SK-N-SH (cell line): ENCODE measurements around the gene SH3PXD2A. TPM values are rescaled to one million over a fixed set of nuclear protein-coding genes. Genes with fewer than 3 reads are reported as not detected.
A peak's percentile ranks its signal among the peaks of the same experiment; 100 is the strongest.

Experiments
- CTCF ChIA-PET: fragments of 300-600, 350-600 bp; formaldehyde crosslinking; extraction: SDS; loops from one replicate; lab custom pipeline; 2021; lab: Yijun Ruan, JAX
- POLR2A ChIA-PET: fragments of 350-600 bp; sonication (Branson Sonifier 250); formaldehyde crosslinking; extraction: SDS; loops from one replicate; lab custom pipeline; 2020; ENCODE audit warnings: antibody characterized with exemption, inconsistent platforms; lab: Yijun Ruan, JAX
- DNase-seq: peaks from one replicate; pipeline ENCODE4 v3.0.0; 2012
- H2AFZ ChIP-seq: fragments of 200-600 bp; sonication (generic); 2 replicates; pipeline ENCODE4 v1.8.1; 2016; ENCODE audit warnings: antibody characterized with exemption, mild to moderate bottlenecking, low read depth
- H3F3A ChIP-seq: fragments of 200-600 bp; sonication (generic); replicated peaks from 2 replicates; pipeline ENCODE3; 2016; ENCODE audit warnings: antibody characterized with exemption, mild to moderate bottlenecking; ENCODE audit not compliant: insufficient read depth
- H3K27ac ChIP-seq, 2 experiments: fragments of 200-500 bp in 1 of 2; fragments of 200-600 bp in 1 of 2; sonication (Bioruptor generic) in 1 of 2; sonication (generic), shearing (Covaris generic) in 1 of 2; 2 replicates each; pipeline versions ENCODE4 v1.5.1 to v1.6.1; 2014 to 2016; ENCODE audit warnings: low read depth in 2 of 2, inconsistent platforms in 1 of 2, low read length in 1 of 2, mild to moderate bottlenecking in 1 of 2, mixed read lengths in 1 of 2
- H3K27me3 ChIP-seq: fragments of 200-600 bp; sonication (generic), shearing (Covaris generic); 2 replicates; pipeline ENCODE4 v1.6.1; 2016; ENCODE audit warnings: mixed run types; ENCODE audit not compliant: insufficient read depth
- H3K36me3 ChIP-seq, 2 experiments: fragments of 200-500 bp in 1 of 2; fragments of 200-600 bp in 1 of 2; sonication (Bioruptor generic) in 1 of 2; sonication (generic) in 1 of 2; replicated peaks in 1 of 2; 2 replicates each; pipeline versions ENCODE3 to v1.5.1; 2014 to 2016; ENCODE audit warnings: low read length in 1 of 2, mild to moderate bottlenecking in 1 of 2; ENCODE audit not compliant: insufficient read depth in 2 of 2, control insufficient read depth in 1 of 2
- H3K4me1 ChIP-seq, 2 experiments: fragments of 200-500 bp in 1 of 2; fragments of 200-600 bp in 1 of 2; sonication (Bioruptor generic) in 1 of 2; sonication (generic), shearing (Covaris generic) in 1 of 2; 2 replicates each; pipeline versions ENCODE4 v1.5.1 to v1.6.1; 2014 to 2016; ENCODE audit warnings: low read depth in 1 of 2, low read length in 1 of 2, mixed run types in 1 of 2; ENCODE audit not compliant: insufficient read depth in 2 of 2, control insufficient read depth in 1 of 2
- H3K4me2 ChIP-seq: fragments of 200-600 bp; sonication (generic), shearing (Covaris generic); 2 replicates; pipeline ENCODE4 v1.6.1; 2017; ENCODE audit warnings: mixed run types
- H3K4me3 ChIP-seq, 2 experiments: fragments of 200-500 bp in 1 of 2; fragments of 200-600 bp in 1 of 2; sonication (Bioruptor generic) in 1 of 2; sonication (generic), shearing (Covaris generic) in 1 of 2; 2 replicates each; pipeline versions ENCODE4 v1.5.1 to v1.8.1; 2014 to 2016; ENCODE audit warnings: low read depth in 2 of 2, inconsistent platforms in 1 of 2, low read length in 1 of 2, mild to moderate bottlenecking in 1 of 2, mixed read lengths in 1 of 2, moderate library complexity in 1 of 2
- H3K79me2 ChIP-seq: fragments of 200-600 bp; sonication (generic); 2 replicates; pipeline ENCODE4 v1.8.1; 2017; ENCODE audit warnings: mild to moderate bottlenecking; ENCODE audit not compliant: insufficient read depth
- H3K9ac ChIP-seq: fragments of 200-600 bp; sonication (generic); 2 replicates; pipeline ENCODE4 v1.6.1; 2017; ENCODE audit warnings: mixed run types
- H3K9me2 ChIP-seq: fragments of 200-600 bp; sonication (generic); 2 replicates; pipeline ENCODE4 v1.6.1; 2017; ENCODE audit warnings: mixed run types
- H3K9me3 ChIP-seq: fragments of 200-600 bp; sonication (generic); 2 replicates; pipeline ENCODE4 v1.6.1; 2017; ENCODE audit warnings: mixed run types, mild to moderate bottlenecking, moderate library complexity
- H4K20me1 ChIP-seq: fragments of 200-600 bp; sonication (generic); 2 replicates; pipeline ENCODE4 v1.6.1; 2017; ENCODE audit warnings: mild to moderate bottlenecking, mixed run types; ENCODE audit not compliant: insufficient read depth
- CHD2 ChIP-seq: fragments of 150-350 bp; IDR thresholded peaks from 2 replicates; pipeline ENCODE4 v1.6.1; 2018; ENCODE audit warnings: low read length; ENCODE audit not compliant: partially characterized antibody
- EZH2phosphoT487 ChIP-seq: fragments of 200-600 bp; sonication (generic); IDR thresholded peaks from 2 replicates; pipeline ENCODE4 v1.6.1; 2017; ENCODE audit warnings: low read depth, mixed run types, mild to moderate bottlenecking, antibody characterized with exemption, moderate library complexity, borderline replicate concordance
- FOXJ3 ChIP-seq: sonication (generic); formaldehyde crosslinking; IDR thresholded peaks from 2 replicates; pipeline ENCODE4 v1.5.1; 2020; ENCODE audit warnings: mild to moderate bottlenecking, missing genetic modification reagents
- FOXM1 ChIP-seq: IDR thresholded peaks from 2 replicates; pipeline ENCODE4 v1.4.0; 2012; ENCODE audit warnings: low read depth, mild to moderate bottlenecking
- GABPA ChIP-seq: IDR thresholded peaks from 2 replicates; pipeline ENCODE4 v1.4.0; 2012; ENCODE audit warnings: low read depth, mild to moderate bottlenecking
- GATA2 ChIP-seq: sonication (generic); formaldehyde crosslinking; IDR thresholded peaks from 2 replicates; pipeline ENCODE4 v1.5.0; 2020; ENCODE audit warnings: mild to moderate bottlenecking, missing genetic modification reagents
- JUND ChIP-seq: IDR thresholded peaks from 2 replicates; pipeline ENCODE4 v1.4.0; 2012
- MAX ChIP-seq: IDR thresholded peaks from 2 replicates; pipeline ENCODE4 v1.4.0; 2012; ENCODE audit warnings: low read depth
- MEF2A ChIP-seq: IDR thresholded peaks from 2 replicates; pipeline ENCODE4 v1.4.0; 2012; ENCODE audit warnings: low read depth, borderline replicate concordance
- PBX3 ChIP-seq: IDR thresholded peaks from 2 replicates; pipeline ENCODE4; 2012
- RAD21 ChIP-seq: IDR thresholded peaks from 2 replicates; pipeline ENCODE4 v1.6.1; 2012; ENCODE audit warnings: mild to moderate bottlenecking, low read length
- RCOR1 ChIP-seq: fragments of 150-350 bp; IDR thresholded peaks from 2 replicates; pipeline ENCODE4 v1.6.1; 2017; ENCODE audit warnings: antibody characterized with exemption, low read length
- RFX5 ChIP-seq: IDR thresholded peaks from 2 replicates; pipeline ENCODE4 v1.6.1; 2012; ENCODE audit warnings: mild to moderate bottlenecking, improper control_type of control experiment, low read length
- RXRA ChIP-seq: IDR thresholded peaks from 2 replicates; pipeline ENCODE4 v1.4.0; 2012; ENCODE audit warnings: low read depth, mild to moderate bottlenecking, borderline replicate concordance
- TAF1 ChIP-seq: IDR thresholded peaks from 2 replicates; pipeline ENCODE4 v1.6.1; 2012; ENCODE audit warnings: low read depth, mild to moderate bottlenecking, low read length, moderate library complexity, borderline replicate concordance
- TCF12 ChIP-seq: IDR thresholded peaks from 2 replicates; pipeline ENCODE4 v1.4.0; 2012
- WGBS: methylation state at CpG from one replicate; pipeline ENCODE4 v1.1.6; 2017; ENCODE audit warnings: low lambda C conversion rate; 5-methylcytosine and 5-hydroxymethylcytosine counted together
- polyA plus RNA-seq, 3 experiments: library from polyadenylated mRNA; depleted of rRNA; stranded (reverse); fragments of >200 nt; gene quantifications; 2 replicates each; pipeline ENCODE4 v1.2.3, GENCODE V29; 2012
- TF ChIP-seq, protein P1 (sequence below): IDR thresholded peaks from 2 replicates; pipeline ENCODE4 v1.6.1; 2012; ENCODE audit warnings: mild to moderate bottlenecking, low read depth, low read length, moderate library complexity
- TF ChIP-seq, protein P2 (sequence below): IDR thresholded peaks from 2 replicates; pipeline ENCODE4 v1.4.0; 2012; ENCODE audit warnings: low read depth, borderline replicate concordance

Gene SH3PXD2A
- polyA plus RNA-seq, 1 of the 3 experiments (the other 2 are of a cell fraction), result 2.5 TPM

- TF ChIP-seq FOXM1 (no peak), RAD21 (no peak), RCOR1 (no peak), PBX3 (no peak), RXRA (no peak), TAF1 (no peak), RFX5 (no peak), MEF2A (no peak), GATA2 (CRISPR knock-in tag) (no peak), CHD2 (no peak), JUND (no peak), EZH2phosphoT487 (no peak), TCF12 (no peak), GABPA (no peak), MAX (no peak), FOXJ3 (CRISPR knock-in tag) (no peak)
- TF ChIP-seq, protein P1, sequence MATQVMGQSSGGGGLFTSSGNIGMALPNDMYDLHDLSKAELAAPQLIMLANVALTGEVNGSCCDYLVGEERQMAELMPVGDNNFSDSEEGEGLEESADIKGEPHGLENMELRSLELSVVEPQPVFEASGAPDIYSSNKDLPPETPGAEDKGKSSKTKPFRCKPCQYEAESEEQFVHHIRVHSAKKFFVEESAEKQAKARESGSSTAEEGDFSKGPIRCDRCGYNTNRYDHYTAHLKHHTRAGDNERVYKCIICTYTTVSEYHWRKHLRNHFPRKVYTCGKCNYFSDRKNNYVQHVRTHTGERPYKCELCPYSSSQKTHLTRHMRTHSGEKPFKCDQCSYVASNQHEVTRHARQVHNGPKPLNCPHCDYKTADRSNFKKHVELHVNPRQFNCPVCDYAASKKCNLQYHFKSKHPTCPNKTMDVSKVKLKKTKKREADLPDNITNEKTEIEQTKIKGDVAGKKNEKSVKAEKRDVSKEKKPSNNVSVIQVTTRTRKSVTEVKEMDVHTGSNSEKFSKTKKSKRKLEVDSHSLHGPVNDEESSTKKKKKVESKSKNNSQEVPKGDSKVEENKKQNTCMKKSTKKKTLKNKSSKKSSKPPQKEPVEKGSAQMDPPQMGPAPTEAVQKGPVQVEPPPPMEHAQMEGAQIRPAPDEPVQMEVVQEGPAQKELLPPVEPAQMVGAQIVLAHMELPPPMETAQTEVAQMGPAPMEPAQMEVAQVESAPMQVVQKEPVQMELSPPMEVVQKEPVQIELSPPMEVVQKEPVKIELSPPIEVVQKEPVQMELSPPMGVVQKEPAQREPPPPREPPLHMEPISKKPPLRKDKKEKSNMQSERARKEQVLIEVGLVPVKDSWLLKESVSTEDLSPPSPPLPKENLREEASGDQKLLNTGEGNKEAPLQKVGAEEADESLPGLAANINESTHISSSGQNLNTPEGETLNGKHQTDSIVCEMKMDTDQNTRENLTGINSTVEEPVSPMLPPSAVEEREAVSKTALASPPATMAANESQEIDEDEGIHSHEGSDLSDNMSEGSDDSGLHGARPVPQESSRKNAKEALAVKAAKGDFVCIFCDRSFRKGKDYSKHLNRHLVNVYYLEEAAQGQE, result no peak
- TF ChIP-seq, protein P2, sequence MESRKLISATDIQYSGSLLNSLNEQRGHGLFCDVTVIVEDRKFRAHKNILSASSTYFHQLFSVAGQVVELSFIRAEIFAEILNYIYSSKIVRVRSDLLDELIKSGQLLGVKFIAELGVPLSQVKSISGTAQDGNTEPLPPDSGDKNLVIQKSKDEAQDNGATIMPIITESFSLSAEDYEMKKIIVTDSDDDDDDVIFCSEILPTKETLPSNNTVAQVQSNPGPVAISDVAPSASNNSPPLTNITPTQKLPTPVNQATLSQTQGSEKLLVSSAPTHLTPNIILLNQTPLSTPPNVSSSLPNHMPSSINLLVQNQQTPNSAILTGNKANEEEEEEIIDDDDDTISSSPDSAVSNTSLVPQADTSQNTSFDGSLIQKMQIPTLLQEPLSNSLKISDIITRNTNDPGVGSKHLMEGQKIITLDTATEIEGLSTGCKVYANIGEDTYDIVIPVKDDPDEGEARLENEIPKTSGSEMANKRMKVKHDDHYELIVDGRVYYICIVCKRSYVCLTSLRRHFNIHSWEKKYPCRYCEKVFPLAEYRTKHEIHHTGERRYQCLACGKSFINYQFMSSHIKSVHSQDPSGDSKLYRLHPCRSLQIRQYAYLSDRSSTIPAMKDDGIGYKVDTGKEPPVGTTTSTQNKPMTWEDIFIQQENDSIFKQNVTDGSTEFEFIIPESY, result no peak
- Histone ChIP-seq H3K36me3 (no peaks in the 10 kb centered on the region), H3K4me3 (peak overlapping the region; percentile 41 to 44), H3K27me3 (peaks cover 9% of the 10 kb centered on the region; the same call in 1 of the 2 replicates), H3K4me1 (peaks cover 0 to 51% of the 10 kb centered on the region in 2 experiments; a peak in 1 of 4 replicates), H3K79me2 (no peaks in the 10 kb centered on the region), H3K4me2 (peak overlapping the region; percentile 71), H3K9me3 (no peaks in the 10 kb centered on the region), H3K27ac (peak overlapping the region in 1 of 2 experiments; percentile 45; a peak in 2 of 4 replicates), H3K9me2 (no peaks in the 10 kb centered on the region), H4K20me1 (no peaks in the 10 kb centered on the region), H3K9ac (no peak overlapping the region), H2AFZ (no peak overlapping the region), H3F3A (no peaks in the 10 kb centered on the region)
- ChIA-PET POLR2A (interaction anchor here (0.8 kb wide), 1 partner anchor 9 kb away, joined by 4 read pairs; no protein-coding TSS in a partner anchor), CTCF (interaction anchor here (0.6 to 1.8 kb wide), 4 partner anchors 9 to 70 kb away, joined by 4 to 9 read pairs (median 6); no protein-coding TSS in a partner anchor)
- no peak for DNase-seq
- WGBS, result 19% methylated on average over 3 of the region's 18 CpGs
Measured at GRCh38 chr10:103555325-103555649, 300.1 kb downstream of the SH3PXD2A start.
